Astrocyte of the spinal cord (primary cell): ENCODE results near the gene ELK1.

ENCODE experiments used
- DNase-seq: peaks from one replicate; pipeline ENCODE4 v3.0.0; 2011; ENCODE audit warnings: low read depth, low spot score
- H3K4me3 ChIP-seq: 2 replicates; pipeline ENCODE4 v1.5.1; 2011; ENCODE audit warnings: low read depth, mild to moderate bottlenecking, low read length, moderate library complexity
- CTCF ChIP-seq: IDR thresholded peaks from 2 replicates; pipeline ENCODE4 v1.5.1; 2012; ENCODE audit warnings: low read depth, mild to moderate bottlenecking, low read length, inconsistent platforms
- in situ Hi-C: cut with HindIII; loops from 2 replicates; pipeline ENCODE4 v1.10.0; 2017; ENCODE audit warnings: low sequenced_read_pairs

ELK1 gene

GRCh38 chrX:47621851-47622250 lies 28.5 kb downstream of the ELK1 start:
- no peak for TF ChIP-seq CTCF
- H3K4me3 ChIP-seq: no peak overlapping the region
- in situ Hi-C loops: no loop called here
- DNase-seq: no peak

GRCh38 chrX:47620303-47620685 lies 30.1 kb downstream of the ELK1 start:
- DNase-seq: no peak
- no peak for TF ChIP-seq CTCF
- in situ Hi-C loops: no loop called here
- H3K4me3 ChIP-seq: no peak overlapping the region

GRCh38 chrX:47619486-47620302 lies 30.7 kb downstream of the ELK1 start, which contains the start of gene SYN1:
Gene SYN1, minus strand, starts transcription at chrX:47619857. Its CDS starts 129 bp downstream, at chrX:47619728.
- TF ChIP-seq CTCF: no peak
- H3K4me3 ChIP-seq: peak within 1 kb of the TSS; percentile 31
- in situ Hi-C loops: no loop called here
- DNase-seq: peak; percentile 74

- DNase-seq: no peak
- TF ChIP-seq CTCF: no peak
- in situ Hi-C loops: no loop called here
- no peak overlapping the region for H3K4me3 ChIP-seq
These were observed 31.4 kb downstream of the ELK1 start for GRCh38 chrX:47618923-47619485.

GRCh38 chrX:47614618-47615017 lies 35.7 kb downstream of the ELK1 start:
- in situ Hi-C loops: no loop called here
- no peak for DNase-seq
- no peak for TF ChIP-seq CTCF
- H3K4me3 ChIP-seq: no peak overlapping the region

- no peak for TF ChIP-seq CTCF
- DNase-seq: no peak
- H3K4me3 ChIP-seq: no peak overlapping the region
- in situ Hi-C loops: no loop called here
These were observed 37.3 kb downstream of the ELK1 start for GRCh38 chrX:47613082-47613481.
